ENCODE results near the gene LYRM9. TPM values are rescaled to one million over a fixed set of nuclear protein-coding genes. Genes with fewer than 3 reads are reported as not detected.

LYRM9 gene
- total RNA-seq, 5 donors from 2014 or later (not counting 1 experiment from before 2014, with no cell fraction given), result 11.7 to 19.2 (median 14.2) TPM

DNA sequence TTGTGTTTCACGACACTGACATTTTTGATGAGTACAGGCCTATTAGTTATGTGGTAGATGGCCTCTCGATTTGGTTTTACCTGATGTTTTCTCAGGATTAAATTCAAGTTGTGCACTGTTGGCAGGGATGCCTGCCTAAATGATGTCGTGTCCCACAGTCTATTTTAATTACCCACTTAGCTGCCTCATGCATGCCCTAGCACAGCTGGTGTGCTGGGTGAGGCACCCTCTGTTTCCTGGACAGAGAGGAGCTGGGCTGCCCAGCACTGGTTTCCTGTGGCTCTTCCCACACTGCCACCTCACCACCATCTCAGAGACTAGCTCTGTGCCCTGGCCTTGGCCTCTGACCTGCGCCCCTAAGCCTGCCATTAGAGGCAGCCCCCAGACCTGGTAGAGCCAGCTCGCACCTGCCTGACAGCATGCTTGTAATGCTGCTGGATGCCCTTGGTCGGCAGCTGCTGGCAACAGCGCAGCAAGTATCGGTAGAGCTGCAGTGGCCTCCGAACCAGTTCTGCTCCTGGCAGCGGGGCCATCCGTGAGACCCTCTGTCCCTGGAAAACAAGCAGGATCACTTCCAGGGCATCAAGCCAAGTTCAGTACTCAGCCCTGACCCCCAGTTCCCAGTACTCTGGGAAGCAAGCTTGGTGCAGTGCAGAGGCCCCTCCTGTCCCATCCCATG lies 10.9 kb downstream of the LYRM9 start:
- no peaks in the 10 kb centered on the region for H3K9me3 ChIP-seq
- DNase-seq, result no peak
- no peak overlapping the region for H3K4me3 ChIP-seq (ENCODE audit: control insufficient read depth in 1 of 2, extremely low read depth in 1 of 2, low read length in 1 of 2)
- 99% methylated on average over 8 of the region's 11 CpGs for WGBS (ENCODE audit: insufficient coverage)
- Mint-ChIP-seq H3K4me3 (no peak overlapping the region), H3K27me3 (no peaks in the 10 kb centered on the region), H3K9me3 (no peaks in the 10 kb centered on the region), H3K36me3 (peaks cover 6% of the 10 kb centered on the region), H3K27ac (no peak overlapping the region), H3K4me1 (peaks cover 20 to 22% (median 21%) of the 10 kb centered on the region in 3 donors)
- peaks cover 12 to 18% of the 10 kb centered on the region in 2 experiments for H3K4me1 ChIP-seq (ENCODE audit: control insufficient read depth in 1 of 2, extremely low read depth in 1 of 2, insufficient read depth in 2 of 2, low read length in 2 of 2)
- H3K36me3 ChIP-seq (ENCODE audit: control insufficient read depth in 2 of 2, extremely low read depth in 1 of 2, insufficient read depth in 1 of 2, low read length in 1 of 2), result no peaks in the 10 kb centered on the region
- CTCF ChIA-PET, result interaction anchor here (0.7 to 3.8 kb wide), 4 partner anchors 11 to 78 kb away, joined by 3 to 47 read pairs (median 6); no protein-coding TSS in a partner anchor
- POLR2A ChIA-PET, result no interaction called here
- ATAC-seq (replicated peaks in 1 of 4), result no peak
- no peak overlapping the region for H3K27ac ChIP-seq (ENCODE audit: low read length)
- no peaks in the 10 kb centered on the region for H3K27me3 ChIP-seq (replicated peaks in 1 of 2; ENCODE audit: control insufficient read depth in 2 of 2, extremely low read depth in 1 of 2, insufficient read depth in 2 of 2, low read length in 1 of 2)

GRCh38 chr17:27879987-27880608 lies 13.1 kb downstream of the LYRM9 start:
- no peaks in the 10 kb centered on the region for H3K36me3 ChIP-seq (ENCODE audit: control insufficient read depth in 2 of 2, extremely low read depth in 1 of 2, insufficient read depth in 1 of 2, low read length in 1 of 2)
- Mint-ChIP-seq H3K27ac (peak overlapping the region in 1 of 2 donors; percentile 43), H3K4me1 (peaks cover 18 to 22% (median 21%) of the 10 kb centered on the region in 3 donors), H3K9me3 (no peaks in the 10 kb centered on the region), H3K36me3 (peaks cover 15% of the 10 kb centered on the region), H3K4me3 (peak overlapping the region in 1 of 3 donors; percentile 66), H3K27me3 (no peaks in the 10 kb centered on the region)
- H3K27ac ChIP-seq (ENCODE audit: low read length), result no peak overlapping the region
- H3K9me3 ChIP-seq, result no peaks in the 10 kb centered on the region
- DNase-seq (peak in 34 of 35 experiments; percentile 23 to 76 (median 52)), ATAC-seq (replicated peaks in 1 of 4) (peak; percentile 66 to 86 (median 74))
- no peaks in the 10 kb centered on the region for H3K27me3 ChIP-seq (replicated peaks in 1 of 2; ENCODE audit: control insufficient read depth in 2 of 2, extremely low read depth in 1 of 2, insufficient read depth in 2 of 2, low read length in 1 of 2)
- no peak overlapping the region for H3K4me3 ChIP-seq (ENCODE audit: control insufficient read depth in 1 of 2, extremely low read depth in 1 of 2, low read length in 1 of 2)
- CTCF ChIA-PET, result interaction anchor here (0.8 to 3.9 kb wide), 14 partner anchors 13 to 229 kb away, joined by 3 to 47 read pairs (median 6); partner anchors contain the start of gene LYRM9 (in 1 of the 2)
- POLR2A ChIA-PET, result no interaction called here
- 51% methylated on average over 2 of the region's 3 CpGs for WGBS (ENCODE audit: insufficient coverage)
- peaks cover 12 to 18% of the 10 kb centered on the region in 2 experiments for H3K4me1 ChIP-seq (ENCODE audit: control insufficient read depth in 1 of 2, extremely low read depth in 1 of 2, insufficient read depth in 2 of 2, low read length in 2 of 2)

- POLR2A ChIA-PET, result interaction anchor here in 1 of 2 donors (0.6 kb wide), 1 partner anchor 13 kb away, joined by 3 read pairs; no protein-coding TSS in a partner anchor
- no peaks in the 10 kb centered on the region for H3K9me3 Mint-ChIP-seq
- Histone ChIP-seq H3K4me3 (ENCODE audit: control insufficient read depth in 1 of 2, extremely low read depth in 1 of 2, low read length in 1 of 2) (no peak overlapping the region), H3K9me3 (no peaks in the 10 kb centered on the region), H3K36me3 (ENCODE audit: control insufficient read depth in 2 of 2, extremely low read depth in 1 of 2, insufficient read depth in 1 of 2, low read length in 1 of 2) (no peaks in the 10 kb centered on the region), H3K4me1 (ENCODE audit: control insufficient read depth in 1 of 2, extremely low read depth in 1 of 2, insufficient read depth in 2 of 2, low read length in 2 of 2) (peaks cover 12 to 18% of the 10 kb centered on the region in 2 experiments), H3K27ac (ENCODE audit: low read length) (no peak overlapping the region), H3K27me3 (replicated peaks in 1 of 2; ENCODE audit: control insufficient read depth in 2 of 2, extremely low read depth in 1 of 2, insufficient read depth in 2 of 2, low read length in 1 of 2) (no peaks in the 10 kb centered on the region)
- H3K4me1 Mint-ChIP-seq, result peaks cover 18 to 22% (median 21%) of the 10 kb centered on the region in 3 donors
- 43% methylated on average over 11 of the region's 13 CpGs for WGBS (ENCODE audit: insufficient coverage)
- H3K27me3 Mint-ChIP-seq, result no peaks in the 10 kb centered on the region
- H3K27ac Mint-ChIP-seq, result peak overlapping the region in 1 of 2 donors; percentile 46
- DNase-seq (peak in 34 of 35 experiments; percentile 4 to 62 (median 32)), ATAC-seq (replicated peaks in 1 of 4) (peak; percentile 63 to 92 (median 90))
- CTCF ChIA-PET, result interaction anchor here (0.7 to 3.9 kb wide), 9 partner anchors 14 to 123 kb away, joined by 3 to 47 read pairs (median 6); partner anchors contain the start of gene LYRM9 (in 1 of the 2)
- H3K4me3 Mint-ChIP-seq, result peak overlapping the region in 1 of 3 donors; percentile 65
- peaks cover 21% of the 10 kb centered on the region for H3K36me3 Mint-ChIP-seq
These were observed 14.2 kb downstream of the LYRM9 start for GRCh38 chr17:27878776-27879562.

- H3K27ac Mint-ChIP-seq, result no peak overlapping the region
- no peaks in the 10 kb centered on the region for H3K36me3 ChIP-seq (ENCODE audit: control insufficient read depth in 2 of 2, extremely low read depth in 1 of 2, insufficient read depth in 1 of 2, low read length in 1 of 2)
- H3K4me1 ChIP-seq (ENCODE audit: control insufficient read depth in 1 of 2, extremely low read depth in 1 of 2, insufficient read depth in 2 of 2, low read length in 2 of 2), result peaks cover 2 to 4% of the 10 kb centered on the region in 2 experiments
- H3K27ac ChIP-seq (ENCODE audit: low read length), result no peak overlapping the region
- H3K27me3 Mint-ChIP-seq, result no peaks in the 10 kb centered on the region
- H3K4me3 Mint-ChIP-seq, result no peak overlapping the region
- H3K4me1 Mint-ChIP-seq, result peaks cover 7 to 8% (median 7%) of the 10 kb centered on the region in 3 donors
- ATAC-seq (replicated peaks in 1 of 4), result no peak
- H3K9me3 Mint-ChIP-seq, result peaks cover 0 to 5% (median 4%) of the 10 kb centered on the region in 3 donors
- no peaks in the 10 kb centered on the region for H3K27me3 ChIP-seq (replicated peaks in 1 of 2; ENCODE audit: control insufficient read depth in 2 of 2, extremely low read depth in 1 of 2, insufficient read depth in 2 of 2, low read length in 1 of 2)
- H3K4me3 ChIP-seq (ENCODE audit: control insufficient read depth in 1 of 2, extremely low read depth in 1 of 2, low read length in 1 of 2), result no peak overlapping the region
- 100% methylated on average over 2 of the region's 2 CpGs for WGBS (ENCODE audit: insufficient coverage)
- CTCF ChIA-PET, result no interaction called here
- H3K36me3 Mint-ChIP-seq, result peaks cover 23% of the 10 kb centered on the region
- POLR2A ChIA-PET, result no interaction called here
- no peaks in the 10 kb centered on the region for H3K9me3 ChIP-seq
- DNase-seq, result no peak
These were observed 19.4 kb downstream of the LYRM9 start for GRCh38 chr17:27873746-27874145.

- H3K27me3 Mint-ChIP-seq, result no peaks in the 10 kb centered on the region
- Histone ChIP-seq H3K27me3 (replicated peaks in 1 of 2; ENCODE audit: control insufficient read depth in 2 of 2, extremely low read depth in 1 of 2, insufficient read depth in 2 of 2, low read length in 1 of 2) (no peaks in the 10 kb centered on the region), H3K9me3 (no peaks in the 10 kb centered on the region), H3K27ac (ENCODE audit: low read length) (no peak overlapping the region), H3K4me3 (ENCODE audit: control insufficient read depth in 1 of 2, extremely low read depth in 1 of 2, low read length in 1 of 2) (no peak overlapping the region), H3K4me1 (ENCODE audit: control insufficient read depth in 1 of 2, extremely low read depth in 1 of 2, insufficient read depth in 2 of 2, low read length in 2 of 2) (no peaks in the 10 kb centered on the region), H3K36me3 (ENCODE audit: control insufficient read depth in 2 of 2, extremely low read depth in 1 of 2, insufficient read depth in 1 of 2, low read length in 1 of 2) (no peaks in the 10 kb centered on the region)
- ChIA-PET POLR2A (no interaction called here), CTCF (no interaction called here)
- DNase-seq (no peak), ATAC-seq (replicated peaks in 1 of 4) (no peak)
- H3K36me3 Mint-ChIP-seq, result peaks cover 20% of the 10 kb centered on the region
- H3K9me3 Mint-ChIP-seq, result peaks cover 0 to 5% (median 4%) of the 10 kb centered on the region in 3 donors
- peaks cover 2% of the 10 kb centered on the region in 3 donors for H3K4me1 Mint-ChIP-seq
- 100% methylated on average over 1 of the region's 2 CpGs for WGBS (ENCODE audit: insufficient coverage)
- no peak overlapping the region for H3K4me3 Mint-ChIP-seq
- H3K27ac Mint-ChIP-seq, result no peak overlapping the region
These were observed 20.0 kb downstream of the LYRM9 start for GRCh38 chr17:27873211-27873610.

GRCh38 chr17:27872776-27873175 lies 20.4 kb downstream of the LYRM9 start:
- Histone ChIP-seq H3K9me3 (no peaks in the 10 kb centered on the region), H3K36me3 (ENCODE audit: control insufficient read depth in 2 of 2, extremely low read depth in 1 of 2, insufficient read depth in 1 of 2, low read length in 1 of 2) (no peaks in the 10 kb centered on the region), H3K4me1 (ENCODE audit: control insufficient read depth in 1 of 2, extremely low read depth in 1 of 2, insufficient read depth in 2 of 2, low read length in 2 of 2) (no peaks in the 10 kb centered on the region), H3K27ac (ENCODE audit: low read length) (no peak overlapping the region), H3K4me3 (ENCODE audit: control insufficient read depth in 1 of 2, extremely low read depth in 1 of 2, low read length in 1 of 2) (no peak overlapping the region), H3K27me3 (replicated peaks in 1 of 2; ENCODE audit: control insufficient read depth in 2 of 2, extremely low read depth in 1 of 2, insufficient read depth in 2 of 2, low read length in 1 of 2) (no peaks in the 10 kb centered on the region)
- 100% methylated on average over 2 of the region's 3 CpGs for WGBS (ENCODE audit: insufficient coverage)
- no peak overlapping the region for H3K27ac Mint-ChIP-seq
- no peaks in the 10 kb centered on the region for H3K4me1 Mint-ChIP-seq
- H3K27me3 Mint-ChIP-seq, result no peaks in the 10 kb centered on the region
- H3K4me3 Mint-ChIP-seq, result no peak overlapping the region
- peaks cover 20% of the 10 kb centered on the region for H3K36me3 Mint-ChIP-seq
- H3K9me3 Mint-ChIP-seq, result peaks cover 0 to 5% (median 4%) of the 10 kb centered on the region in 3 donors
- ChIA-PET POLR2A (no interaction called here), CTCF (no interaction called here)
- DNase-seq, result no peak
- ATAC-seq (replicated peaks in 1 of 4), result no peak

All from T-cell (primary cell).